Naive thymus-derived CD8-positive, alpha-beta T cell (primary cell): ENCODE data around the gene NPEPL1. TPM values are rescaled to one million over a fixed set of nuclear protein-coding genes. Genes with fewer than 3 reads are reported as not detected.
A peak's percentile ranks its signal among the peaks of the same experiment; 100 is the strongest.
"Not testable (repeated sequence)": the region's sequence is repeated elsewhere in the genome, so short reads cannot be mapped to it uniquely, and the experiment has no call there.

Experiments
- ATAC-seq, 2 donors: fragments of 150-1000 bp; cut with Tn5 transposase in 1 of 2; sonication (Bioruptor Pico), chemical (Tn5 transposase) in 1 of 2; 1 replicate in 1 of 2; 2 replicates in 1 of 2; pipeline ENCODE4 v1.10.0; 2021; ENCODE audit warnings: mild to moderate bottlenecking in 2 of 2, moderate library complexity in 2 of 2
- POLR2A ChIA-PET: fragments of 350-600 bp; sonication (Branson Sonifier 250); formaldehyde crosslinking; loops from one replicate; lab custom pipeline; 2021; ENCODE audit warnings: antibody characterized with exemption; lab: Charles Lee
- DNase-seq, 10 donors: peaks; one replicate each; pipeline versions ENCODE4 v3.0.0 to v3.0.0-alpha.2; 2020 to 2022
- H3K27ac Mint-ChIP-seq, 10 donors: one replicate each; pipeline ENCODE4 v1.8.0; 2020 to 2022; ENCODE audit warnings: mild to moderate bottlenecking in 10 of 10, mixed read lengths in 10 of 10, moderate library complexity in 4 of 10, inconsistent platforms in 1 of 10
- H3K27me3 Mint-ChIP-seq, 5 donors: one replicate each; pipeline ENCODE4 v1.8.0; 2021 to 2022; ENCODE audit warnings: mixed read lengths in 5 of 5
- H3K36me3 Mint-ChIP-seq, 3 donors: one replicate each; pipeline ENCODE4 v1.8.0; 2020 to 2022; ENCODE audit warnings: mixed read lengths in 3 of 3, mild to moderate bottlenecking in 2 of 3, inconsistent platforms in 1 of 3
- H3K4me1 Mint-ChIP-seq, 4 donors: one replicate each; pipeline ENCODE4 v1.8.0; 2021 to 2022; ENCODE audit warnings: mixed read lengths in 4 of 4
- H3K4me3 Mint-ChIP-seq, 10 donors: one replicate each; pipeline ENCODE4 v1.8.0; 2020 to 2022; ENCODE audit warnings: mild to moderate bottlenecking in 10 of 10, mixed read lengths in 10 of 10, moderate library complexity in 6 of 10, inconsistent platforms in 1 of 10
- H3K9me3 Mint-ChIP-seq, 9 donors: one replicate each; pipeline ENCODE4 v1.8.0; 2020 to 2022; ENCODE audit warnings: mixed read lengths in 9 of 9, mild to moderate bottlenecking in 3 of 9, inconsistent platforms in 1 of 9, moderate library complexity in 1 of 9
- polyA plus RNA-seq, 3 donors: library from polyadenylated mRNA; unstranded; fragments of 300-500 nt; fragmentation: Illumina TruSeq; gene quantifications; one replicate each; pipeline ENCODE4 v1.2.3, GENCODE V29; 2021
- total RNA-seq, 8 experiments: library from RNA in 2 of 8; stranded (reverse) in 2 of 8; gene quantifications; one replicate each; pipeline ENCODE4 v1.2.3 and lab custom pipeline; 2021 to 2026

NPEPL1 gene
- total and polyA plus RNA-seq, 5 experiments from 2014 or later = 5.3 to 44.8 (median 6.3) TPM

- peak in 1 of 10 donors; percentile 12 for DNase-seq
- Mint-ChIP-seq H3K9me3 (peaks cover 0 to 3% (median 0%) of the 10 kb centered on the region in 9 donors), H3K4me1 (peaks cover 0 to 4% (median 0%) of the 10 kb centered on the region in 4 donors), H3K27me3 (peaks cover 24 to 43% (median 36%) of the 10 kb centered on the region in 5 donors), H3K27ac (no peak overlapping the region), H3K36me3 (peaks cover 0 to 5% (median 0%) of the 10 kb centered on the region in 3 donors), H3K4me3 (no peak overlapping the region)
- POLR2A ChIA-PET = no interaction called here
- ATAC-seq = no peak
These were observed 27.4 kb downstream of the NPEPL1 start for GRCh38 chr20:58719971-58720371.

GRCh38 chr20:58720890-58721289 is 28.3 kb downstream of the NPEPL1 start:
- H3K4me1 Mint-ChIP-seq = peaks cover 0 to 4% (median 0%) of the 10 kb centered on the region in 4 donors
- H3K27ac Mint-ChIP-seq = no peak overlapping the region
- H3K4me3 Mint-ChIP-seq = no peak overlapping the region
- H3K27me3 Mint-ChIP-seq = peaks cover 24 to 48% (median 36%) of the 10 kb centered on the region in 5 donors
- H3K9me3 Mint-ChIP-seq = peaks cover 0 to 4% (median 0%) of the 10 kb centered on the region in 9 donors
- H3K36me3 Mint-ChIP-seq = peaks cover 0 to 5% (median 0%) of the 10 kb centered on the region in 3 donors
- DNase-seq = no peak
- POLR2A ChIA-PET = no interaction called here
- no peak for ATAC-seq

GRCh38 chr20:58721951-58722778 is 29.6 kb downstream of the NPEPL1 start:
- Mint-ChIP-seq H3K4me1 (peaks cover 0 to 4% (median 0%) of the 10 kb centered on the region in 4 donors), H3K27me3 (peaks cover 27 to 48% (median 39%) of the 10 kb centered on the region in 5 donors), H3K36me3 (peaks cover 0 to 16% (median 7%) of the 10 kb centered on the region in 3 donors), H3K27ac (peak overlapping the region in 1 of 10 donors; percentile 28), H3K4me3 (no peak overlapping the region), H3K9me3 (peaks cover 0 to 14% (median 6%) of the 10 kb centered on the region in 9 donors)
- POLR2A ChIA-PET = no interaction called here
- DNase-seq (peak in 1 of 10 donors; percentile 6), ATAC-seq (no peak)

- H3K4me1 Mint-ChIP-seq = peaks cover 0 to 4% (median 0%) of the 10 kb centered on the region in 4 donors
- ATAC-seq (no peak), DNase-seq (peak in 1 of 10 donors; percentile 8)
- H3K27ac Mint-ChIP-seq = no peak overlapping the region
- peaks cover 27 to 48% (median 39%) of the 10 kb centered on the region in 5 donors for H3K27me3 Mint-ChIP-seq
- H3K36me3 Mint-ChIP-seq = peaks cover 0 to 25% (median 11%) of the 10 kb centered on the region in 3 donors
- POLR2A ChIA-PET = no interaction called here
- H3K4me3 Mint-ChIP-seq = no peak overlapping the region
- H3K9me3 Mint-ChIP-seq = peaks cover 0 to 22% (median 10%) of the 10 kb centered on the region in 9 donors
These were observed 30.5 kb downstream of the NPEPL1 start for GRCh38 chr20:58722877-58723627.

- Mint-ChIP-seq H3K4me1 (peaks cover 0 to 4% (median 0%) of the 10 kb centered on the region in 4 donors), H3K27ac (no peak overlapping the region)
These were observed 31.0 kb downstream of the NPEPL1 start for GRCh38 chr20:58723628-58723984.

GRCh38 chr20:58726156-58726555 is 33.6 kb downstream of the NPEPL1 start:
- H3K4me3 Mint-ChIP-seq, DNase-seq, ATAC-seq, H3K4me1 Mint-ChIP-seq, POLR2A ChIA-PET: not testable (repeated sequence)
- Mint-ChIP-seq H3K27ac (peak overlapping the region in 1 of 10 donors; percentile 40), H3K27me3 (peaks cover 28 to 55% (median 42%) of the 10 kb centered on the region in 5 donors), H3K36me3 (peaks cover 0 to 26% (median 11%) of the 10 kb centered on the region in 3 donors), H3K9me3 (peaks cover 0 to 22% (median 10%) of the 10 kb centered on the region in 9 donors)

More at GRCh38 chr20:58723628-58723984, 31.0 kb downstream of the NPEPL1 start:
- ATAC-seq = no peak
- peaks cover 0 to 26% (median 11%) of the 10 kb centered on the region in 3 donors for H3K36me3 Mint-ChIP-seq
- DNase-seq = peak in 1 of 10 donors; percentile 5
- H3K4me3 Mint-ChIP-seq = no peak overlapping the region
- POLR2A ChIA-PET = no interaction called here
- H3K27me3 Mint-ChIP-seq = peaks cover 27 to 48% (median 39%) of the 10 kb centered on the region in 5 donors
- peaks cover 0 to 22% (median 10%) of the 10 kb centered on the region in 9 donors for H3K9me3 Mint-ChIP-seq

DNA sequence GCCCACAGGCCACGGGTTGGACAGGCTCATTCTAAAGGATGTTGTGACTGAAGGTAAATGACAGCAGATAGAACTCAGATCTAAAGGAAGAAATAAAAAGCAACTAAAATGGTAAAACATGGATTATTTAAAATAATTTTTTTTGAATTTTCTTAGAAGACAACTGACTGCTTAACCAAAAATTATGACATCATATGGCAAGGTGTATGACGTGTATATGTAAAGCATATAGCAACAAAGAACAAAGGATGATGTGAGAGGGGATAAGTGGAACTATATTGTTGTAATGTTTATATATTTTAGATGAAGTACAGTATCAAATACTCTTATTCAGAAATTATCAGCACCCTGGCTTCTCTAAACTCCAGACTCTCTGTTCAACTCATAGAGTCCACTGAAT is 38.6 kb downstream of the NPEPL1 start:
- peaks cover 0 to 19% (median 10%) of the 10 kb centered on the region in 3 donors for H3K36me3 Mint-ChIP-seq
- H3K4me1 Mint-ChIP-seq = no peaks in the 10 kb centered on the region
- peaks cover 0 to 19% (median 8%) of the 10 kb centered on the region in 9 donors for H3K9me3 Mint-ChIP-seq
- peaks cover 11 to 40% (median 14%) of the 10 kb centered on the region in 5 donors for H3K27me3 Mint-ChIP-seq
- DNase-seq (no peak), ATAC-seq (no peak)
- POLR2A ChIA-PET = no interaction called here
- no peak overlapping the region for H3K27ac Mint-ChIP-seq
- no peak overlapping the region for H3K4me3 Mint-ChIP-seq

DNA sequence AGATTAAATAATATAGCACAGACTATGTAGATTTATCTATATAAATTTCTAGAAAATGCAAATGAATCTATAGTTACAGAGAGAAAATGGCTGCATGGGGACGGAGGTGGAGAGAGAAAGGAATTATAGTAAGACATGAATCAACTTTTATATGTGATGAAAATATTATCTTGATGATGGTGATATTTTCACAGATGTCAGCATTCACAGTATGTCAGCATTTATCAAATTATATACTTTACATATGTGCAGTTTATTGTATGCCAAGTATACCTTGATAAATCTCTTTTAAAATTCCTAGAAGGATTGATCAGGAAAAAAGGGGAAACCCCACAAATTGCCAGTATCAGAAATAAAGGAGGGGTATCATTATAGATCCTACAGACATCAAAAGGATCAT is 44.6 kb downstream of the NPEPL1 start:
- H3K27ac Mint-ChIP-seq = no peak overlapping the region
- DNase-seq = no peak
- no peaks in the 10 kb centered on the region for H3K36me3 Mint-ChIP-seq
- POLR2A ChIA-PET = no interaction called here
- H3K4me3 Mint-ChIP-seq = no peak overlapping the region
- H3K4me1 Mint-ChIP-seq = no peaks in the 10 kb centered on the region
- peaks cover 0 to 5% (median 0%) of the 10 kb centered on the region in 9 donors for H3K9me3 Mint-ChIP-seq
- no peak for ATAC-seq
- H3K27me3 Mint-ChIP-seq = peaks cover 8 to 47% (median 18%) of the 10 kb centered on the region in 5 donors

- H3K4me3 Mint-ChIP-seq = no peak overlapping the region
- ATAC-seq (no peak), DNase-seq (no peak)
- no peak overlapping the region for H3K27ac Mint-ChIP-seq
- H3K36me3 Mint-ChIP-seq = no peaks in the 10 kb centered on the region
- peaks cover 13 to 65% (median 34%) of the 10 kb centered on the region in 5 donors for H3K27me3 Mint-ChIP-seq
- peaks cover 0 to 5% (median 0%) of the 10 kb centered on the region in 9 donors for H3K9me3 Mint-ChIP-seq
- POLR2A ChIA-PET = no interaction called here
- no peaks in the 10 kb centered on the region for H3K4me1 Mint-ChIP-seq
These were observed 48.0 kb downstream of the NPEPL1 start for GRCh38 chr20:58740356-58741308.

GRCh38 chr20:58741384-58741783 is 48.8 kb downstream of the NPEPL1 start:
- peaks cover 13 to 66% (median 39%) of the 10 kb centered on the region in 5 donors for H3K27me3 Mint-ChIP-seq
- DNase-seq (no peak), ATAC-seq (no peak)
- POLR2A ChIA-PET = no interaction called here
- peaks cover 0 to 5% (median 0%) of the 10 kb centered on the region in 9 donors for H3K9me3 Mint-ChIP-seq
- no peak overlapping the region for H3K4me3 Mint-ChIP-seq
- H3K4me1 Mint-ChIP-seq = no peaks in the 10 kb centered on the region
- no peak overlapping the region for H3K27ac Mint-ChIP-seq
- no peaks in the 10 kb centered on the region for H3K36me3 Mint-ChIP-seq

- Mint-ChIP-seq H3K27me3 (peaks cover 10 to 62% (median 31%) of the 10 kb centered on the region in 5 donors), H3K9me3 (peaks cover 0 to 5% (median 0%) of the 10 kb centered on the region in 9 donors), H3K4me3 (no peak overlapping the region), H3K36me3 (no peaks in the 10 kb centered on the region), H3K27ac (no peak overlapping the region), H3K4me1 (no peaks in the 10 kb centered on the region)
- DNase-seq (no peak), ATAC-seq (no peak)
- POLR2A ChIA-PET = no interaction called here
These were observed 50.3 kb downstream of the NPEPL1 start for GRCh38 chr20:58742668-58743566.
